ENCODE results near the gene IRF5.
"Not testable (repeated sequence)": the region's sequence is repeated elsewhere in the genome, so short reads cannot be mapped to it uniquely, and the experiment has no call there.

The IRF5 gene

DNA sequence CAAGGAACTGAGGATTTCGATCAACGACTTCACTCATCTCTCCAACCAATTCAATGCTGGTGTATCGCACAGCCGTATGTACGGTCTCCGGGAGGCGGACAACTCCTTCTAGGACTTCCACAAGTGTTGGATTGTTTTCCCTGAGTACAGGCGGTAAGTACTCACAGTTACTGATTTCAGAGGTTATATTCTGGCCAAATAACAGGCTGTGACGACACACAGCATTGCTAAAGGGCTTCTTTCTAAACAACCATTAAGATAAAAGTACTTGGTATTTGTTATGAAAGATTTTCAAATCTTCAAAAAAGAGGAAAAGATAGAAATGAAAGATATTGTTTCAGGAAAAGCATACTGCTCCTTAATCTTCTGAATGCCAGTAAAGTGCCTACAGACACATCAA is 52.2 kb downstream of the IRF5 start:
- peaks cover 22% of the 10 kb centered on the region for H3K36me3 ChIP-seq (replicated peaks; ENCODE audit: insufficient read depth, low read length)
- no peaks in the 10 kb centered on the region for H3K27me3 ChIP-seq (replicated peaks; ENCODE audit: insufficient read depth, low read length)
- no peaks in the 10 kb centered on the region for H4K20me1 ChIP-seq (ENCODE audit: insufficient read depth, low read length)
- no peak overlapping the region for H3K4me2 ChIP-seq (ENCODE audit: low read depth, low read length)
- H3K27ac ChIP-seq (ENCODE audit: low read length) = no peak overlapping the region
- no peaks in the 10 kb centered on the region for H3K9me3 ChIP-seq (replicated peaks; ENCODE audit: insufficient read depth, low read length)
- no peak overlapping the region for H3K4me3 ChIP-seq (ENCODE audit: low read length)
- DNase-seq = no peak
- H3K79me2 ChIP-seq (ENCODE audit: low read length) = no peaks in the 10 kb centered on the region
- no peak overlapping the region for H2AFZ ChIP-seq (ENCODE audit: low read length)
- TF ChIP-seq EZH2phosphoT487 (IDR thresholded peaks at IDR 0.05; ENCODE audit: low read length) (no peak), EZH2 (optimal IDR thresholded peaks at IDR 0.05; ENCODE audit: low read depth, low read length) (no peak), CTCF (IDR thresholded peaks at IDR 0.05; ENCODE audit: low read length) (no peak)
- H3F3A ChIP-seq (ENCODE audit: insufficient read depth, low read length) = no peaks in the 10 kb centered on the region
- no peaks in the 10 kb centered on the region for H3K4me1 ChIP-seq (ENCODE audit: low read length)
- H3K9me2 ChIP-seq (replicated peaks; ENCODE audit: insufficient read depth, low read length) = no peaks in the 10 kb centered on the region
- no peak overlapping the region for H3K9ac ChIP-seq (ENCODE audit: low read length)

DNA sequence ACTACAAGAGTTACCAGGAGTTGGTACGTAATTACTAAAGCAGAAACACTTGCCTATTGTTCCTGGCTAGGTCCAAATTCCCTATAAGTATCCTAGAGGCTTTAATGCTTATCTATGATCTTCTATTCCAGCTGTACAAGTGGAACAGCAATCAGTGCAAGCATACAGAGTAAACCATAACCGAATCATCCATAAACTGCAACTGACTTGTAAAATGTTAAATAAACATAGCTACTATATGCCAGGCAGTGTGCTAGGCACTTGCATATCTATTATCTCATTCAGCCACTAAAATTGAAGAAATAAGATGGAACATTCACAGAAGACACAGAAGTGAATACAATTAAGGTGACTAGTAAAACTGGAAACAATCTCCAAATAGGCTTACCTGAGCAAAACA is 55.7 kb downstream of the IRF5 start:
- H2AFZ ChIP-seq (ENCODE audit: low read length) = no peak overlapping the region
- H3K4me2 ChIP-seq (ENCODE audit: low read depth, low read length) = no peak overlapping the region
- TF ChIP-seq EZH2phosphoT487 (IDR thresholded peaks at IDR 0.05; ENCODE audit: low read length) = no peak
- TF ChIP-seq EZH2 (optimal IDR thresholded peaks at IDR 0.05; ENCODE audit: low read depth, low read length) = no peak
- TF ChIP-seq CTCF (IDR thresholded peaks at IDR 0.05; ENCODE audit: low read length) = no peak
- no peaks in the 10 kb centered on the region for H3K9me2 ChIP-seq (replicated peaks; ENCODE audit: insufficient read depth, low read length)
- no peak overlapping the region for H3K4me3 ChIP-seq (ENCODE audit: low read length)
- peaks cover 15% of the 10 kb centered on the region; the same call in 1 of the 2 replicates for H3K36me3 ChIP-seq (replicated peaks; ENCODE audit: insufficient read depth, low read length)
- no peaks in the 10 kb centered on the region for H4K20me1 ChIP-seq (ENCODE audit: insufficient read depth, low read length)
- DNase-seq = no peak
- no peaks in the 10 kb centered on the region for H3K27me3 ChIP-seq (replicated peaks; ENCODE audit: insufficient read depth, low read length)
- H3K79me2 ChIP-seq (ENCODE audit: low read length) = 0 out of 2 replicates have a peak, but pooled peaks cover 4% of the 10 kb centered on the region
- H3K9me3 ChIP-seq (replicated peaks; ENCODE audit: insufficient read depth, low read length) = no peaks in the 10 kb centered on the region
- H3K27ac ChIP-seq (ENCODE audit: low read length) = no peak overlapping the region
- H3K9ac ChIP-seq (ENCODE audit: low read length) = no peak overlapping the region
- H3K4me1 ChIP-seq (ENCODE audit: low read length) = no peaks in the 10 kb centered on the region
- H3F3A ChIP-seq (ENCODE audit: insufficient read depth, low read length) = no peaks in the 10 kb centered on the region

DNA sequence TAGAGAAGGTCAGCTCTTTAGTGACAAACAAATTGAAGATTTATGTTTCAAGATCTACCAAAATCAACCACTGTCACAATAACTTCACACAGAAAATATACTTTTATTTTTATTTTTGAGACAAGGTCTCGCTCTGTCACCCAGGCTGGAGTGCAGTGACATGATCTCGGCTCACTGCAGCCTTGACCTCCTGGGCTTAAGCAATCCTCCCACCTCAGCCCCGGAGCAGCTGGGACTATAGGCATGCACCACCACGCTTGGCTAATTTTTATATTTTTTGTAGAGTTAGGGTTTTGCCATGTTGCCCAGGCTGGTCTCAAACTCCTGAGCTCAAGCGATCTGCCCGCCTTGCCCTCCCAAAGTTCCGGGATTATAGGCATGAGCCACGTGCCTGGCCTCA is 56.8 kb downstream of the IRF5 start:
- peaks cover 15% of the 10 kb centered on the region; the same call in 1 of the 2 replicates for H3K36me3 ChIP-seq (replicated peaks; ENCODE audit: insufficient read depth, low read length)
- H4K20me1 ChIP-seq (ENCODE audit: insufficient read depth, low read length); H3K27ac ChIP-seq (ENCODE audit: low read length); H3K27me3 ChIP-seq (replicated peaks; ENCODE audit: insufficient read depth, low read length); H3F3A ChIP-seq (ENCODE audit: insufficient read depth, low read length); H3K79me2 ChIP-seq (ENCODE audit: low read length); H3K4me2 ChIP-seq (ENCODE audit: low read depth, low read length); H2AFZ ChIP-seq (ENCODE audit: low read length); H3K9me3 ChIP-seq (replicated peaks; ENCODE audit: insufficient read depth, low read length); DNase-seq; H3K4me1 ChIP-seq (ENCODE audit: low read length); H3K4me3 ChIP-seq (ENCODE audit: low read length); H3K9me2 ChIP-seq (replicated peaks; ENCODE audit: insufficient read depth, low read length); H3K9ac ChIP-seq (ENCODE audit: low read length): not testable (repeated sequence)

GRCh38 chr7:128997181-128997580 is 59.5 kb downstream of the IRF5 start:
- H3K9ac ChIP-seq (ENCODE audit: low read length) = no peak overlapping the region
- TF ChIP-seq EZH2 (optimal IDR thresholded peaks at IDR 0.05; ENCODE audit: low read depth, low read length) = no peak
- no peak for TF ChIP-seq EZH2phosphoT487 (IDR thresholded peaks at IDR 0.05; ENCODE audit: low read length)
- TF ChIP-seq CTCF (IDR thresholded peaks at IDR 0.05; ENCODE audit: low read length) = no peak
- no peak overlapping the region for H3K4me2 ChIP-seq (ENCODE audit: low read depth, low read length)
- H3K9me2 ChIP-seq (replicated peaks; ENCODE audit: insufficient read depth, low read length) = no peaks in the 10 kb centered on the region
- DNase-seq = no peak
- H3K4me1 ChIP-seq (ENCODE audit: low read length) = no peaks in the 10 kb centered on the region
- H3K4me3 ChIP-seq (ENCODE audit: low read length) = no peak overlapping the region
- H2AFZ ChIP-seq (ENCODE audit: low read length) = no peak overlapping the region
- H4K20me1 ChIP-seq (ENCODE audit: insufficient read depth, low read length) = no peaks in the 10 kb centered on the region; the same call in 1 of the 2 replicates
- peaks cover 17% of the 10 kb centered on the region for H3K79me2 ChIP-seq (ENCODE audit: low read length)
- H3K9me3 ChIP-seq (replicated peaks; ENCODE audit: insufficient read depth, low read length) = no peaks in the 10 kb centered on the region
- peaks cover 26% of the 10 kb centered on the region for H3K36me3 ChIP-seq (replicated peaks; ENCODE audit: insufficient read depth, low read length)
- no peaks in the 10 kb centered on the region for H3F3A ChIP-seq (ENCODE audit: insufficient read depth, low read length)
- H3K27me3 ChIP-seq (replicated peaks; ENCODE audit: insufficient read depth, low read length) = no peaks in the 10 kb centered on the region
- no peak overlapping the region for H3K27ac ChIP-seq (ENCODE audit: low read length)

Data from MM.1S (cell line).